UCSD-AML1 (cell line): ENCODE results near the gene ICE1.

ENCODE experiments used
- DNase-seq: peaks from one replicate; lab custom pipeline; 2025; ENCODE audit not compliant: unreplicated experiment; lab: John Stamatoyannopoulos, UW

ICE1 gene

GRCh38 chr5:5533927-5534326 is 111.5 kb downstream of the ICE1 start:
- no peak for DNase-seq

- DNase-seq = no peak
Measured at GRCh38 chr5:5534333-5534732, 111.9 kb downstream of the ICE1 start.

- DNase-seq = no peak
Measured at GRCh38 chr5:5536871-5537270, 114.4 kb downstream of the ICE1 start.

- no peak for DNase-seq
Measured at GRCh38 chr5:5537426-5537825, 114.9 kb downstream of the ICE1 start.

GRCh38 chr5:5539590-5539989 is 117.1 kb downstream of the ICE1 start:
- no peak for DNase-seq
